Activated CD8-positive, alpha-beta T cell treated with anti-CD3 and anti-CD28 coated beads for 36 hours (primary cell): ENCODE data around the gene MAP3K3. TPM values are rescaled to one million over a fixed set of nuclear protein-coding genes. Genes with fewer than 3 reads are reported as not detected.
A peak's percentile ranks its signal among the peaks of the same experiment; 100 is the strongest.

Source experiments
- ATAC-seq: fragments of 200-7000 bp; cut with Tn5 transposase; one replicate; pipeline ENCODE4 v1.10.0; 2021; ENCODE audit warnings: mild to moderate bottlenecking, moderate library complexity
- CTCF ChIA-PET: fragments of 350-600 bp; sonication (Branson Sonifier 250); formaldehyde crosslinking; loops from one replicate; lab custom pipeline; 2021; ENCODE audit warnings: antibody characterized with exemption; lab: Charles Lee
- POLR2A ChIA-PET: fragments of 350-600 bp; sonication (Branson Sonifier 250); formaldehyde crosslinking; loops from one replicate; lab custom pipeline; 2021; ENCODE audit warnings: antibody characterized with exemption; lab: Charles Lee
- DNase-seq: peaks from one replicate; pipeline ENCODE4 v3.0.0-alpha.2; 2020
- H3K27ac Mint-ChIP-seq: one replicate; pipeline ENCODE4 v1.8.0; 2021; ENCODE audit warnings: mild to moderate bottlenecking, mixed read lengths
- H3K27me3 Mint-ChIP-seq: one replicate; pipeline ENCODE4 v1.8.0; 2021; ENCODE audit warnings: mixed read lengths
- H3K36me3 Mint-ChIP-seq: one replicate; pipeline ENCODE4 v1.8.0; 2021; ENCODE audit warnings: low read depth, mixed read lengths
- H3K4me1 Mint-ChIP-seq: one replicate; pipeline ENCODE4 v1.8.0; 2021; ENCODE audit warnings: low read depth, mixed read lengths
- H3K4me3 Mint-ChIP-seq: one replicate; pipeline ENCODE4 v1.8.0; 2021; ENCODE audit warnings: mild to moderate bottlenecking, moderate library complexity, mixed read lengths
- H3K9me3 Mint-ChIP-seq: one replicate; pipeline ENCODE4 v1.8.0; 2021; ENCODE audit warnings: mixed read lengths
- intact Hi-C: fragments of 100-400 bp; cut with micrococcal nuclease; formaldehyde crosslinking; loops from one replicate; pipeline ENCODE4 v1.10.0; 2022
- total RNA-seq, 2 experiments: library from RNA; stranded (reverse); gene quantifications; one replicate each; pipeline ENCODE4 v1.2.3, GENCODE V29; 2021
- TF ChIP-seq, protein P1 (sequence below): fragments of 200-600 bp; IDR thresholded peaks from one replicate; pipeline ENCODE4 v1.8.0; 2022; ENCODE audit warnings: antibody characterized with exemption, mild to moderate bottlenecking

The MAP3K3 gene
- total RNA-seq, 2 experiments from 2014 or later, result 20.6 to 22.5 TPM

GRCh38 chr17:63665527-63666214 lies 43.5 kb downstream of the MAP3K3 start:
- Mint-ChIP-seq H3K27me3 (no peaks in the 10 kb centered on the region), H3K36me3 (peaks cover 15% of the 10 kb centered on the region), H3K4me3 (no peak overlapping the region), H3K4me1 (peaks cover 3% of the 10 kb centered on the region), H3K9me3 (no peaks in the 10 kb centered on the region), H3K27ac (no peak overlapping the region)
- DNase-seq (no peak), ATAC-seq (peak; percentile 17)
- POLR2A ChIA-PET, result interaction anchor here (0.6 to 1.2 kb wide), 5 partner anchors 10 to 166 kb away, joined by 3 to 6 read pairs (median 3); no protein-coding TSS in a partner anchor
- TF ChIP-seq, protein P1, sequence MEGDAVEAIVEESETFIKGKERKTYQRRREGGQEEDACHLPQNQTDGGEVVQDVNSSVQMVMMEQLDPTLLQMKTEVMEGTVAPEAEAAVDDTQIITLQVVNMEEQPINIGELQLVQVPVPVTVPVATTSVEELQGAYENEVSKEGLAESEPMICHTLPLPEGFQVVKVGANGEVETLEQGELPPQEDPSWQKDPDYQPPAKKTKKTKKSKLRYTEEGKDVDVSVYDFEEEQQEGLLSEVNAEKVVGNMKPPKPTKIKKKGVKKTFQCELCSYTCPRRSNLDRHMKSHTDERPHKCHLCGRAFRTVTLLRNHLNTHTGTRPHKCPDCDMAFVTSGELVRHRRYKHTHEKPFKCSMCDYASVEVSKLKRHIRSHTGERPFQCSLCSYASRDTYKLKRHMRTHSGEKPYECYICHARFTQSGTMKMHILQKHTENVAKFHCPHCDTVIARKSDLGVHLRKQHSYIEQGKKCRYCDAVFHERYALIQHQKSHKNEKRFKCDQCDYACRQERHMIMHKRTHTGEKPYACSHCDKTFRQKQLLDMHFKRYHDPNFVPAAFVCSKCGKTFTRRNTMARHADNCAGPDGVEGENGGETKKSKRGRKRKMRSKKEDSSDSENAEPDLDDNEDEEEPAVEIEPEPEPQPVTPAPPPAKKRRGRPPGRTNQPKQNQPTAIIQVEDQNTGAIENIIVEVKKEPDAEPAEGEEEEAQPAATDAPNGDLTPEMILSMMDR, result no peak
- CTCF ChIA-PET, result interaction anchor here (0.9 to 1.8 kb wide), 4 partner anchors 8 to 240 kb away, joined by 3 to 7 read pairs (median 5); no protein-coding TSS in a partner anchor
- intact Hi-C loops, result no loop called here

DNA sequence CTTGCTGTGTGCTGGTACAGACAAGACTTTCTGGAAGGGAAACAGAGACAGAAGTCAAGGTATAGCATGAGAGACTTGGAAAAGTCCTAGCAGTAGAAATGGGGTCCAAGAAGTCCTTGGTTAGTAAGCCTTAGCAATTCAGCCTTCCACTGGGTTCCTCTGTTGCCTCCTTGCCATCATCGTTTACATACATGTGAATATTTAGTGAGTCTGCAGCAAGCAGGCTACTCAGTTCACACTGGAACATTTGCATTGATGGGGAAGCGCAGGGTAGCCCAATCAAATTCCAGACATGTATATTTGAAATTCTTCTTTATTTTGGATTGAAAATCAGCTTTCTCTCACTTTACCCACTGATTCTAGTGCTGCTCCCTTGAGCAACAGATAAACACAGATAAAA lies 50.6 kb downstream of the MAP3K3 start:
- POLR2A ChIA-PET, result interaction anchor here (1.0 kb wide), 1 partner anchor 43 kb away, joined by 4 read pairs; no protein-coding TSS in a partner anchor
- TF ChIP-seq, protein P1, result no peak
- no peak overlapping the region for H3K4me3 Mint-ChIP-seq
- no peaks in the 10 kb centered on the region for H3K9me3 Mint-ChIP-seq
- peaks cover 5% of the 10 kb centered on the region for H3K36me3 Mint-ChIP-seq
- DNase-seq, result no peak
- ATAC-seq, result no peak
- no peaks in the 10 kb centered on the region for H3K27me3 Mint-ChIP-seq
- peaks cover 5% of the 10 kb centered on the region for H3K4me1 Mint-ChIP-seq
- no peak overlapping the region for H3K27ac Mint-ChIP-seq
- CTCF ChIA-PET, result no interaction called here
- intact Hi-C loops, result no loop called here

DNA sequence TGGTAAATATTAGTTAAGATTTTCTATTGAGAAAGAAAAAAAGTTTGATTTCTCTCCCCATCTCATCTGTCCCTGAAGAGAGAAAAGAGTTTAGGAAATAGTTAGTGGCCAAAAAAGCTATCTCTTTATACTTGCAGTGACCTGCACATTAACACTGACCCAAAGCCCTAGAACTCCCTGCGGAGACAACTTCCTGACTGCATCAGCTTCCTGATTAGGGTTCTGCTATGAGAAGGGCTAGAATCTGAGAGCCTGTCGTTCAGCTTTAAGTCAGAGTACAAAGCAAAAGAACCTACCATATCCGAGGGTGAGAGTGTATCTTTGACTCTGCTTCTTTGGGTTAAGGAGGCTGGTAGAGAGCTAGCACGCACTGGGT lies 53.0 kb downstream of the MAP3K3 start:
- ATAC-seq (no peak), DNase-seq (no peak)
- intact Hi-C loops, result no loop called here
- peaks cover 5% of the 10 kb centered on the region for H3K4me1 Mint-ChIP-seq
- peaks cover 5% of the 10 kb centered on the region for H3K36me3 Mint-ChIP-seq
- H3K9me3 Mint-ChIP-seq, result no peaks in the 10 kb centered on the region
- POLR2A ChIA-PET, result interaction anchor here (0.9 to 4.6 kb wide), 5 partner anchors 9 to 38 kb away, joined by 3 to 28 read pairs (median 3); no protein-coding TSS in a partner anchor
- H3K4me3 Mint-ChIP-seq, result no peak overlapping the region
- CTCF ChIA-PET, result interaction anchor here (0.9 to 2.7 kb wide), 6 partner anchors 11 to 250 kb away, joined by 3 to 17 read pairs (median 4); no protein-coding TSS in a partner anchor
- TF ChIP-seq, protein P1, result no peak
- no peak overlapping the region for H3K27ac Mint-ChIP-seq
- no peaks in the 10 kb centered on the region for H3K27me3 Mint-ChIP-seq

- H3K27me3 Mint-ChIP-seq, result no peaks in the 10 kb centered on the region
- POLR2A ChIA-PET, result interaction anchor here (0.8 to 4.6 kb wide), 6 partner anchors 10 to 37 kb away, joined by 3 to 28 read pairs (median 3); no protein-coding TSS in a partner anchor
- H3K4me1 Mint-ChIP-seq, result peaks cover 5% of the 10 kb centered on the region
- no peak for DNase-seq
- TF ChIP-seq, protein P1, result no peak
- H3K36me3 Mint-ChIP-seq, result peaks cover under 1% of the 10 kb centered on the region
- H3K9me3 Mint-ChIP-seq, result no peaks in the 10 kb centered on the region
- ATAC-seq, result no peak
- intact Hi-C loops, result no loop called here
- CTCF ChIA-PET, result interaction anchor here (0.9 to 2.7 kb wide), 6 partner anchors 11 to 250 kb away, joined by 3 to 17 read pairs (median 4); no protein-coding TSS in a partner anchor
- H3K27ac Mint-ChIP-seq, result no peak overlapping the region
- no peak overlapping the region for H3K4me3 Mint-ChIP-seq
These were observed 53.7 kb downstream of the MAP3K3 start for GRCh38 chr17:63675607-63676546.
